ENCODE data around the gene NTF3.
"Not testable (repeated sequence)": the region's sequence is repeated elsewhere in the genome, so short reads cannot be mapped to it uniquely, and the experiment has no call there.

Gene NTF3

GRCh38 chr12:5522432-5523335 is 90.8 kb downstream of the NTF3 start:
- Mint-ChIP-seq H3K27me3 (ENCODE audit: low read depth) (no peaks in the 10 kb centered on the region), H3K27ac (no peak overlapping the region), H3K36me3 (ENCODE audit: low read depth) (no peaks in the 10 kb centered on the region), H3K4me1 (ENCODE audit: low read depth) (no peaks in the 10 kb centered on the region), H3K9me3 (no peaks in the 10 kb centered on the region), H3K4me3 (no peak overlapping the region)
- no peak for DNase-seq (ENCODE audit: low spot score)

GRCh38 chr12:5523396-5524115 is 91.6 kb downstream of the NTF3 start:
- DNase-seq (ENCODE audit: low spot score) = no peak
- Mint-ChIP-seq H3K4me3 (no peak overlapping the region), H3K36me3 (ENCODE audit: low read depth) (no peaks in the 10 kb centered on the region), H3K4me1 (ENCODE audit: low read depth) (no peaks in the 10 kb centered on the region), H3K27me3 (ENCODE audit: low read depth) (no peaks in the 10 kb centered on the region), H3K9me3 (no peaks in the 10 kb centered on the region), H3K27ac (no peak overlapping the region)

GRCh38 chr12:5524116-5524768 is 92.3 kb downstream of the NTF3 start:
- Mint-ChIP-seq H3K9me3 (no peaks in the 10 kb centered on the region), H3K27ac (no peak overlapping the region), H3K36me3 (ENCODE audit: low read depth) (no peaks in the 10 kb centered on the region), H3K4me3 (no peak overlapping the region), H3K27me3 (ENCODE audit: low read depth) (no peaks in the 10 kb centered on the region), H3K4me1 (ENCODE audit: low read depth) (no peaks in the 10 kb centered on the region)
- no peak for DNase-seq (ENCODE audit: low spot score)

GRCh38 chr12:5524769-5525436 is 93.0 kb downstream of the NTF3 start:
- Mint-ChIP-seq H3K36me3 (ENCODE audit: low read depth) (no peaks in the 10 kb centered on the region), H3K9me3 (no peaks in the 10 kb centered on the region), H3K4me3 (no peak overlapping the region), H3K27me3 (ENCODE audit: low read depth) (no peaks in the 10 kb centered on the region), H3K4me1 (ENCODE audit: low read depth) (no peaks in the 10 kb centered on the region), H3K27ac (no peak overlapping the region)
- DNase-seq (ENCODE audit: low spot score) = no peak

GRCh38 chr12:5525783-5526367 is 94.0 kb downstream of the NTF3 start:
- no peak for DNase-seq (ENCODE audit: low spot score)
- Mint-ChIP-seq H3K27ac (no peak overlapping the region), H3K36me3 (ENCODE audit: low read depth) (no peaks in the 10 kb centered on the region), H3K4me3 (no peak overlapping the region), H3K27me3 (ENCODE audit: low read depth) (no peaks in the 10 kb centered on the region), H3K9me3 (no peaks in the 10 kb centered on the region), H3K4me1 (ENCODE audit: low read depth) (no peaks in the 10 kb centered on the region)

GRCh38 chr12:5533368-5533767 is 101.5 kb downstream of the NTF3 start:
- H3K27me3 Mint-ChIP-seq (ENCODE audit: low read depth) = peaks cover 5% of the 10 kb centered on the region
- no peak for DNase-seq (ENCODE audit: low spot score)
- no peaks in the 10 kb centered on the region for H3K9me3 Mint-ChIP-seq
- H3K27ac Mint-ChIP-seq = no peak overlapping the region
- no peaks in the 10 kb centered on the region for H3K36me3 Mint-ChIP-seq (ENCODE audit: low read depth)
- H3K4me1 Mint-ChIP-seq (ENCODE audit: low read depth) = no peaks in the 10 kb centered on the region
- H3K4me3 Mint-ChIP-seq = no peak overlapping the region

- Mint-ChIP-seq H3K9me3 (no peaks in the 10 kb centered on the region), H3K4me3 (no peak overlapping the region)
These were observed 102.7 kb downstream of the NTF3 start for GRCh38 chr12:5534426-5535199.

GRCh38 chr12:5535541-5535940 is 103.6 kb downstream of the NTF3 start:
- peaks cover 8% of the 10 kb centered on the region for H3K27me3 Mint-ChIP-seq (ENCODE audit: low read depth)
- H3K9me3 Mint-ChIP-seq = no peaks in the 10 kb centered on the region
- no peak for DNase-seq (ENCODE audit: low spot score)

More at GRCh38 chr12:5534426-5535199, 102.7 kb downstream of the NTF3 start:
- no peak for DNase-seq (ENCODE audit: low spot score)
- H3K36me3 Mint-ChIP-seq (ENCODE audit: low read depth) = no peaks in the 10 kb centered on the region
- H3K27ac Mint-ChIP-seq = no peak overlapping the region
- no peaks in the 10 kb centered on the region for H3K4me1 Mint-ChIP-seq (ENCODE audit: low read depth)
- peaks cover 8% of the 10 kb centered on the region for H3K27me3 Mint-ChIP-seq (ENCODE audit: low read depth)

GRCh38 chr12:5537026-5537615 is 105.2 kb downstream of the NTF3 start:
- H3K9me3 Mint-ChIP-seq; H3K36me3 Mint-ChIP-seq (ENCODE audit: low read depth); DNase-seq (ENCODE audit: low spot score); H3K27me3 Mint-ChIP-seq (ENCODE audit: low read depth); H3K27ac Mint-ChIP-seq; H3K4me3 Mint-ChIP-seq; H3K4me1 Mint-ChIP-seq (ENCODE audit: low read depth): not testable (repeated sequence)

More at GRCh38 chr12:5535541-5535940, 103.6 kb downstream of the NTF3 start:
- no peaks in the 10 kb centered on the region for H3K36me3 Mint-ChIP-seq (ENCODE audit: low read depth)
- no peaks in the 10 kb centered on the region for H3K4me1 Mint-ChIP-seq (ENCODE audit: low read depth)
- H3K4me3 Mint-ChIP-seq = no peak overlapping the region
- no peak overlapping the region for H3K27ac Mint-ChIP-seq

GRCh38 chr12:5537771-5538170 is 105.9 kb downstream of the NTF3 start:
- no peak overlapping the region for H3K27ac Mint-ChIP-seq
- H3K36me3 Mint-ChIP-seq (ENCODE audit: low read depth) = no peaks in the 10 kb centered on the region
- no peak for DNase-seq (ENCODE audit: low spot score)
- H3K27me3 Mint-ChIP-seq (ENCODE audit: low read depth) = peaks cover 8% of the 10 kb centered on the region
- no peaks in the 10 kb centered on the region for H3K9me3 Mint-ChIP-seq
- no peak overlapping the region for H3K4me3 Mint-ChIP-seq
- H3K4me1 Mint-ChIP-seq (ENCODE audit: low read depth) = no peaks in the 10 kb centered on the region

Data from T-helper 2 cell treated with Interferon-gamma antibody and Interleukin-4, amounts not matched to agents 5 μg/mL and 100 μg/mL, for 36 hours (primary cell).